Osteocyte (in vitro differentiated cells): ENCODE results near the gene USP21. TPM values are rescaled to one million over a fixed set of nuclear protein-coding genes. Genes with fewer than 3 reads are reported as not detected.

Experiments
- DNase-seq: peaks from one replicate; pipeline ENCODE4 v3.0.0; 2021; ENCODE audit warnings: mixed read lengths; ENCODE audit not compliant: unreplicated experiment; ENCODE audit errors: extremely low spot score
- H3K27ac Mint-ChIP-seq: one replicate; pipeline ENCODE4 v1.8.0; 2021; ENCODE audit warnings: mild to moderate bottlenecking, mixed read lengths; ENCODE audit not compliant: unreplicated experiment
- H3K27me3 Mint-ChIP-seq: one replicate; pipeline ENCODE4 v1.8.0; 2021; ENCODE audit warnings: mixed read lengths; ENCODE audit not compliant: unreplicated experiment
- H3K36me3 Mint-ChIP-seq: one replicate; pipeline ENCODE4 v1.8.0; 2021; ENCODE audit warnings: mixed read lengths; ENCODE audit not compliant: unreplicated experiment
- H3K4me1 Mint-ChIP-seq: one replicate; pipeline ENCODE4 v1.8.0; 2021; ENCODE audit warnings: mixed read lengths; ENCODE audit not compliant: unreplicated experiment
- H3K4me3 Mint-ChIP-seq: one replicate; pipeline ENCODE4 v1.8.0; 2021; ENCODE audit warnings: mild to moderate bottlenecking, moderate library complexity, mixed read lengths; ENCODE audit not compliant: unreplicated experiment
- H3K9me3 Mint-ChIP-seq: one replicate; pipeline ENCODE4 v1.8.0; 2021; ENCODE audit warnings: mixed read lengths; ENCODE audit not compliant: unreplicated experiment
- CTCF ChIP-seq: fragments of 200-600 bp; sonication (generic); IDR thresholded peaks from 2 replicates; pipeline ENCODE4 v1.5.0; 2021; ENCODE audit warnings: antibody characterized with exemption, mild to moderate bottlenecking, moderate library complexity
- total RNA-seq: library from RNA; stranded (reverse); gene quantifications from 2 replicates; pipeline ENCODE4 v1.2.1, GENCODE V29; 2021

USP21 gene
- total RNA-seq, 1 donor from 2014 or later = 27.5 TPM

- Mint-ChIP-seq H3K36me3 (peaks cover 33% of the 10 kb centered on the region), H3K4me3 (no peak overlapping the region), H3K27me3 (no peaks in the 10 kb centered on the region), H3K4me1 (peaks cover 40% of the 10 kb centered on the region), H3K9me3 (no peaks in the 10 kb centered on the region), H3K27ac (no peak overlapping the region)
- DNase-seq = no peak
- TF ChIP-seq CTCF = no peak
These were observed 15.6 kb downstream of the USP21 start for GRCh38 chr1:161174911-161175310.

- Mint-ChIP-seq H3K4me1 (peaks cover 40% of the 10 kb centered on the region), H3K36me3 (peaks cover 31% of the 10 kb centered on the region), H3K9me3 (no peaks in the 10 kb centered on the region), H3K27me3 (no peaks in the 10 kb centered on the region), H3K4me3 (peak overlapping the region; percentile 100), H3K27ac (peak overlapping the region; percentile 50)
- no peak for TF ChIP-seq CTCF
- DNase-seq = no peak
These were observed 16.6 kb downstream of the USP21 start for GRCh38 chr1:161175771-161176453.

GRCh38 chr1:161176468-161177111 lies 17.3 kb downstream of the USP21 start:
- Mint-ChIP-seq H3K27ac (peak overlapping the region; percentile 97), H3K4me3 (peak overlapping the region; percentile 100), H3K27me3 (no peaks in the 10 kb centered on the region), H3K9me3 (no peaks in the 10 kb centered on the region), H3K36me3 (peaks cover 24% of the 10 kb centered on the region), H3K4me1 (peaks cover 40% of the 10 kb centered on the region)
- no peak for DNase-seq
- TF ChIP-seq CTCF = no peak

- H3K9me3 Mint-ChIP-seq = no peaks in the 10 kb centered on the region
- H3K4me1 Mint-ChIP-seq = peaks cover 42% of the 10 kb centered on the region
- TF ChIP-seq CTCF = no peak
- peak within 1 kb of the TSS; percentile 100 for H3K4me3 Mint-ChIP-seq
- peaks cover 20% of the 10 kb centered on the region for H3K36me3 Mint-ChIP-seq
- H3K27ac Mint-ChIP-seq = peak within 1 kb of the TSS; percentile 97
- peak; percentile 96 for DNase-seq
- no peaks in the 10 kb centered on the region for H3K27me3 Mint-ChIP-seq
These were observed 18.0 kb downstream of the USP21 start, which contains the start of gene B4GALT3 for GRCh38 chr1:161177112-161177935. Gene B4GALT3, minus strand, starts transcription at chr1:161177507. Its CDS starts 1,447 bp downstream, at chr1:161176060.

GRCh38 chr1:161177936-161178244 lies 18.6 kb downstream of the USP21 start:
- Mint-ChIP-seq H3K9me3 (no peaks in the 10 kb centered on the region), H3K4me1 (peaks cover 41% of the 10 kb centered on the region), H3K27ac (peak overlapping the region; percentile 97), H3K4me3 (peak overlapping the region; percentile 100), H3K27me3 (no peaks in the 10 kb centered on the region), H3K36me3 (peaks cover 17% of the 10 kb centered on the region)
- no peak for DNase-seq
- TF ChIP-seq CTCF = no peak
